ENCODE data around the gene GATM. TPM values are rescaled to one million over a fixed set of nuclear protein-coding genes. Genes with fewer than 3 reads are reported as not detected.

The GATM gene
- total RNA-seq, 4 donors from 2014 or later: 9.7 to 15.1 (median 12.3) TPM

DNA sequence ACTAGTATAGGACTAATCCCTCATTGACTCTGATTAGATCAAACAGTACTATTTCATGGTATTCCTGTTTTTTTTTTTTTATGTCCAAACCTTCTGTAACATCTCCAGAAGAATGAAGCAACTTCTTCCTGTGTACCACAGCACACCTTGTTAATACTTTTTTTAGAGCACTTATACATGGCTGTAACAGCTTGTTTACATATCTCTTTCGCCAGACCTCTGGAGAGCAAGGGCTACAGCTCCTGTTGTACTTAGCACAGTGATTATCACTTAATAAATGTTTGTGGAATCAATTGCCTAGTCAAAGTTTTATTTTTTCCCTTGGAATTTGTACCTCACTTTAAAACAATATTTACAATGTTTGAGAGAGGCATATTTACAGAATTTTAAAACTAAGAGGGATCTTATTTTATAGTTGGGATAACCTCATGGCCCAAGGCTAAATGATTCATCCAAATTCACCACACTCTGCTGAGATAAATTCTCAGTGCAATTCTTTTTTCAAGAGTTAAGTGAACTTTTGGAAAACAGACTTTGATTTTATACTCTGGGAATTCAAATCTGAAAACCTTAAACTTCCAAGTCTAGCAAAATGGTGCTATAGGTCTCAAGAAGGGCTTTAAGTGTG, 9.2 kb upstream of the GATM start:
- TF ChIP-seq, protein P1, sequence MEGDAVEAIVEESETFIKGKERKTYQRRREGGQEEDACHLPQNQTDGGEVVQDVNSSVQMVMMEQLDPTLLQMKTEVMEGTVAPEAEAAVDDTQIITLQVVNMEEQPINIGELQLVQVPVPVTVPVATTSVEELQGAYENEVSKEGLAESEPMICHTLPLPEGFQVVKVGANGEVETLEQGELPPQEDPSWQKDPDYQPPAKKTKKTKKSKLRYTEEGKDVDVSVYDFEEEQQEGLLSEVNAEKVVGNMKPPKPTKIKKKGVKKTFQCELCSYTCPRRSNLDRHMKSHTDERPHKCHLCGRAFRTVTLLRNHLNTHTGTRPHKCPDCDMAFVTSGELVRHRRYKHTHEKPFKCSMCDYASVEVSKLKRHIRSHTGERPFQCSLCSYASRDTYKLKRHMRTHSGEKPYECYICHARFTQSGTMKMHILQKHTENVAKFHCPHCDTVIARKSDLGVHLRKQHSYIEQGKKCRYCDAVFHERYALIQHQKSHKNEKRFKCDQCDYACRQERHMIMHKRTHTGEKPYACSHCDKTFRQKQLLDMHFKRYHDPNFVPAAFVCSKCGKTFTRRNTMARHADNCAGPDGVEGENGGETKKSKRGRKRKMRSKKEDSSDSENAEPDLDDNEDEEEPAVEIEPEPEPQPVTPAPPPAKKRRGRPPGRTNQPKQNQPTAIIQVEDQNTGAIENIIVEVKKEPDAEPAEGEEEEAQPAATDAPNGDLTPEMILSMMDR (IDR thresholded peaks at IDR 0.05): no peak
- ATAC-seq (ENCODE audit: low FRiP score) (no peak), DNase-seq (ENCODE audit: low spot score) (no peak)

DNA sequence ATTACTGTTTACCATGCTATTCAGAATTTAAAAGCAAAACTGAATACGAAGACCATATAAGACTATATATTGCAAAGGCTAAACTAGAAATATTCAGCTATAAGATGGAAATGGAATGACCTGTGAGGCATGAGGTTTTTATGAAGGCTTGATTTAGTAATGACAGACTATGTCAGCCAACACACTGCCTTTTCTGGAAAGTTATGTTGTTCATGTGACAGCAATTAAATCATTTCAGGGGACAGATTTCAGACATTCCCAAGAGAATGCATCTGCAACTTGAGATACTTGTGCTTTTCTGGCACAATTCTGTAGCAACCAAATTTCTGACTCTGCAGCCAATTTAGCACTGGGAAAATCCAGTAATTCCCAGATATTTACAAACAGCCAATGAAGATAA, 8.6 kb upstream of the GATM start:
- TF ChIP-seq, protein P1 (IDR thresholded peaks at IDR 0.05): no peak
- no peak for ATAC-seq (ENCODE audit: low FRiP score)
- no peak for DNase-seq (ENCODE audit: low spot score)

DNA sequence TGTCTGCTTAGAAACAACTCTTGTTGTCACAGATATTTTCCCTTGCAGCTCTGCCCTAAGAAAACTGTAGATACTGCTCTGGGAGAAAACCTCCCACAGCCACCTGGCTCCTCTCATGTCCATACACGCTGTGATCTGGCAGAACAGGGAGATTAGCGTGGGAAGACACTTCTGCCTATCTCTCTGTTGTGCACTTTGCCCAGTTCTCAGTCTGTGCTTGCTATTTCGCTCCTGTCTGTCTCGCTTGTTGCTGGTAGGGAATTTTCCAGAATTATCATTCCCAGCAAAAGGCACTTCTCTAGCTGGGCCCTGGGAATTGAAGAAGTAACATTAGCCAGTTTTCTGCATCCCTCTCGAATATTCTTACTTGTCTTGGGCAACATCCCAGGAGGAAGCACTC, 8.1 kb upstream of the GATM start:
- TF ChIP-seq, protein P1 (IDR thresholded peaks at IDR 0.05): no peak
- ATAC-seq (ENCODE audit: low FRiP score) (no peak), DNase-seq (ENCODE audit: low spot score) (no peak)

DNA sequence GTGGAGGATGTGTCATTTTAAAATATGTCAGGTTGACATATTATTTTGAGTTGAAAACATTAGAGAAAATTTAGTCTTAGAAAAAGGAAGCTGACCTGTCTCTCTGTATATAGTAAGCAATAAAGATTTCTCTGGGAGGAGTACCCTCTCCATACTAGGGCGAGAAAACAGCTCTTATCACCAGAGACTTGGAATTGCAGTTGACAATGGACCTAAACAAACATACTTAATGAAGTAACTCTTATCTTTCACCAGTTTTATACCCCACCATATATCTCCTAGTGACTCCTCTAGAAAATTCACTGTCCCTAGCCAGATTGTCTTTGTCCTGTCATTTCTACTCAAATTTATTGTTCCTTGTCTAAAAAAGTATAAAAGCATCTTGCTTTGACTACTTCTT, 7.2 kb upstream of the GATM start:
- TF ChIP-seq, protein P1 (IDR thresholded peaks at IDR 0.05): no peak
- DNase-seq (ENCODE audit: low spot score): no peak
- no peak for ATAC-seq (ENCODE audit: low FRiP score)

DNA sequence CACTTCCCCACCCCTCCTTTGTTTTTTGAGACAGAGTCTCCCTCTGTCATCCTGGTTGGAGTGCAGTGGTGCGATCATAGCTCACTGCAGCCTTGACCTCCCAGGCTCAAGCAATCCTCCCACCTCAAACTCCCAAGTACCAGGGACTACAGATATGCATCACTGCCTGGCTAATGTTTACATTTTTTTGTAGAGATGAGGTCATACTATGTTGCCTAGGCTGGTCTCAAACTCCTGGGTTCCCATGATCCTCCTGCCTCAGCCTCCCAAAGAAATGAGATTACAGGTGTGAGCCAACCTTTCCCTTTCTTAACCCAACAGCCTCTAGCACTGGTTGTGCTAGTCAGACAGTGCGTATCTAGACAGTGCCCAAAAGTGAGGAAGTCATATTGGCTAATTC, 6.4 kb upstream of the GATM start:
- TF ChIP-seq, protein P1 (IDR thresholded peaks at IDR 0.05): no peak
- DNase-seq (ENCODE audit: low spot score): no peak
- ATAC-seq (ENCODE audit: low FRiP score): no peak

DNA sequence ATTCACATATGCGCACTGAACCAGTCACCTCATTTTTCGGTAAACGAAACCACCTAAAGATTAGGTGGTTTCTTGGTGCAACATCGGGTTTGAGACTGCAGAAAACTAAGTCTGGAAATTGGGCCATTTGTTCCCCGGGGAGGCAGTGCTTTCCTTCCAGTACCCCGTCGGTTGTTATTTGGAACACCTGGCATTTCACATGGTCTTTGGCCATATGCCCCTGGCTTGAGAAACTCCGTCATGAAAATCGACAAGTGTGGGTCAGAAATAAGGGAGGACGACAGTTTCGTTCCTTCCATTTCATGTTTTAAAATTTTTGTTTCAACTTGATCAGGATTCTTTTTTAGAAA, 544 bp upstream of the GATM start:
- no peak for ATAC-seq (ENCODE audit: low FRiP score)
- TF ChIP-seq, protein P1 (IDR thresholded peaks at IDR 0.05): no peak
- DNase-seq (ENCODE audit: low spot score): no peak

DNA sequence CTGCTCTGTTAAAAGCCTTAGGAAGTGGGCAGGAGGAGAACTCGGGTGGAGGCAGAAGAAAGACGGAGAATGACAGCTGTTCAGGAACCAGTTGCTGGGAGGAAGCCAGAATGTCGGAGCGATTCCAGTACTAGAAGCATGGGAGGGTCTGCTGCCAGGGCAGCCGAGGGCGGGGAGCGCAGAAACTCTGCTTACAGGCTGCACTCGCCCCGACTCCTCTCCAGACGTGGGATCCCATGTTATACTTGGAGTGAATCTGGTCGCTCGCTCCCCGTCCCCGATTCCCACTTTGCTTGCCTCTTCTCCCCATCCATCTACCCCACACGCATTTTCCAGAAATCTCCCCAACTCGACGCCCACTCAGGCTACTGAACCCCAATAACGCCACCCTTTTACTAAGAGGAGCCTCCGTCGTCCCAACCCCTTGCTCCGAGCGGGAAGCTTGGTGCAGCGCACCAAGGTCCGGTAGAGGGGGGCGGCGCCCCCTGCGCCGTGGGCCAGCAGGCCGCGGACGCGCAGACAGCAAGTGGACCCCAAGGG, 665 bp downstream of the GATM start:
- TF ChIP-seq, protein P1 (IDR thresholded peaks at IDR 0.05): no peak
- DNase-seq (ENCODE audit: low spot score) (no peak), ATAC-seq (ENCODE audit: low FRiP score) (no peak)

Measured in omental fat pad (tissue), 4 donors.